ENCODE measurements around the gene CST6.

GRCh38 chr11:66051766-66052663 lies 40.2 kb downstream of the CST6 start, which contains the start of gene SF3B2:
- TF ChIP-seq POLR2A (IDR thresholded peaks at IDR 0.05) (no peak), CTCF (IDR thresholded peaks at IDR 0.05) (no peak)

Data from lower leg skin (tissue), 3 donors.